RWPE1 (cell line): ENCODE data around the gene FAM81A.
"Not testable (repeated sequence)": the region's sequence is repeated elsewhere in the genome, so short reads cannot be mapped to it uniquely, and the experiment has no call there.

ENCODE experiments used
- CTCF ChIA-PET: fragments of 350-600 bp; sonication (Branson Sonifier 250); formaldehyde crosslinking; extraction: SDS; loops from one replicate; lab custom pipeline; 2021; lab: Yijun Ruan, JAX
- POLR2A ChIA-PET: fragments of 400-600 bp; formaldehyde crosslinking; extraction: SDS; loops from one replicate; lab custom pipeline; 2020; ENCODE audit warnings: antibody characterized with exemption; ENCODE audit not compliant: low non-redundant PET; lab: Yijun Ruan, JAX
- DNase-seq: peaks from one replicate; pipeline ENCODE4 v3.0.0; 2012; ENCODE audit warnings: low spot score
- H3K27ac ChIP-seq: fragments of 450-650 bp; 2 replicates; pipeline ENCODE4 v1.5.1; 2017
- CTCF ChIP-seq: fragments of 450-650 bp; conservative IDR thresholded peaks from 2 replicates; pipeline ENCODE4 v1.5.1; 2017; ENCODE audit warnings: low read depth, mild to moderate bottlenecking

FAM81A gene

GRCh38 chr15:59398220-59398619 lies 39.8 kb upstream of the FAM81A start:
- ChIA-PET CTCF (no interaction called here), POLR2A (no interaction called here)
- TF ChIP-seq CTCF, result no peak
- DNase-seq, result no peak
- no peak overlapping the region for H3K27ac ChIP-seq

DNA sequence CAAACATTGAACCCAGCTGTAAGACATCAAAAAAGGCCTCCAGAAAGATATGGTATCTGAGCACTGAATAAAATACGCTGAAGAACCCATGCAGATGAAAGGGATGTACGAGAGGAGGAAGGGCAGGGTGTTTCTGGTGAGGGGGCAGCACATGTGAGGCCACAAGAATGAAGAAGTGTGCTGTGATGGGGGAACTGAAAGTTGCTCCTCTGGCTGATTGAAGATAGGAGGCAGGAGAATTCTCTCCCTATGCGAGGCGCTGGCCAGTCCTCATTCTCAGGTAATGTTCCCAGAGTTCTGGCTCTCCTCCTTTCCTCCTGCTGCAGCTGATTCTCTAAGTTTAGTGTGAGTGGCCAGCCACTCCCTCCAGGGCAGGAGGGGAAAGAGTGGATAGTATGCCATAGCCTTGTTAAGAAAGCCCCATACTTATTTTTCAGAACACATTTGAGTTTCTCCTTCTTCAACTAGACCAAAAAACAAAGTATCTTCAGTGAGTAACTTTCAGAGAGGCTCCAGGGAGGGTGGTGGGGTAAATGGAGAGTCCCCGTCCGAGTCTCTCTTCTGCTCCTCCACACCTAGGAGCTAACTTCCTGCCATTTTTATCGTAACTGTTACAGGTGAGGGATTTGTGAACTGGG lies 38.4 kb upstream of the FAM81A start:
- 0 out of 2 replicates have a peak overlapping the region, but pooled peaks have one; percentile 17 for H3K27ac ChIP-seq
- no peak for TF ChIP-seq CTCF
- DNase-seq, result no peak
- ChIA-PET POLR2A (no interaction called here), CTCF (interaction anchor here (0.6 to 1.1 kb wide), 2 partner anchors 94 to 522 kb away, joined by 3 read pairs; no protein-coding TSS in a partner anchor)

GRCh38 chr15:59400103-59400813 lies 37.7 kb upstream of the FAM81A start:
- TF ChIP-seq CTCF, result no peak
- ChIA-PET POLR2A (no interaction called here), CTCF (interaction anchor here (0.6 to 1.1 kb wide), 3 partner anchors 93 to 523 kb away, joined by 3 read pairs; no protein-coding TSS in a partner anchor)

DNA sequence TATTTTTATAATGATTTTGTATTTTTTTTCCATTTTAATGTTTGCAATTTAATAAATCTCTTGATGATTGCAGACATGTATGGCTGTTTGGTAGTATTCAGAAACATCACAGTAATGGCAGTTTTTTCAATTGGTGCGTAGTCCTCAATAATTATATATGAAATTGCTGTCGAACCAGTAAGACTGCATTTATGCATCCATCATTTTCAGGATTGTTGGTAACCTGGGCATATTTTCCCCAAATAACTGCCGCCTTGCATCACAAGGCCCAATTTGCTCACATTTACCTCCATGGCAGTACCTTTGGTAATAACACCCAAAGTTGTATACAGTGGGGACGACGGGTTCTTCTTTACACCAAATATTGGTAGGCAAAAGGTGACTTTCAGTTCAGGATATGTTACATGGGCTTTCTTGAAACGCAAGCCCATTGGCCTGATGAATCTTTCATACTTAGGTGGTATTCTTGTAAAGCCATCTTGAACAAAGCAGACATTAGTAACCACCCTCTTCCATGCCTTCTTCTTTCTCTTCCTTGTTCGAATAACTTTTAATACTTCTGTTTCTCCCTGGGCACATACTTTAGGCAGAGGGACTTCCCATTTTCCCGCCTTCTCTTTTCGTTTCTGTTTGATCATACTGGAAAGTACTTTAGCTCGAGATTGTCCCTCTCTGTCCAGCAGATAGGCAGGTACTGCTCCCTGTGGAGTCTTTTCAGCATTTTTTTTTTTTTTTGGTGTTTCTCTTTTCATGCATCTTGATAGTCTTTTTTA lies 36.7 kb upstream of the FAM81A start:
- CTCF ChIA-PET, result not testable (repeated sequence)

More at GRCh38 chr15:59400103-59400813, 37.7 kb upstream of the FAM81A start:
- 0 out of 2 replicates have a peak overlapping the region, but pooled peaks have one; percentile 17 for H3K27ac ChIP-seq
- no peak for DNase-seq

DNA sequence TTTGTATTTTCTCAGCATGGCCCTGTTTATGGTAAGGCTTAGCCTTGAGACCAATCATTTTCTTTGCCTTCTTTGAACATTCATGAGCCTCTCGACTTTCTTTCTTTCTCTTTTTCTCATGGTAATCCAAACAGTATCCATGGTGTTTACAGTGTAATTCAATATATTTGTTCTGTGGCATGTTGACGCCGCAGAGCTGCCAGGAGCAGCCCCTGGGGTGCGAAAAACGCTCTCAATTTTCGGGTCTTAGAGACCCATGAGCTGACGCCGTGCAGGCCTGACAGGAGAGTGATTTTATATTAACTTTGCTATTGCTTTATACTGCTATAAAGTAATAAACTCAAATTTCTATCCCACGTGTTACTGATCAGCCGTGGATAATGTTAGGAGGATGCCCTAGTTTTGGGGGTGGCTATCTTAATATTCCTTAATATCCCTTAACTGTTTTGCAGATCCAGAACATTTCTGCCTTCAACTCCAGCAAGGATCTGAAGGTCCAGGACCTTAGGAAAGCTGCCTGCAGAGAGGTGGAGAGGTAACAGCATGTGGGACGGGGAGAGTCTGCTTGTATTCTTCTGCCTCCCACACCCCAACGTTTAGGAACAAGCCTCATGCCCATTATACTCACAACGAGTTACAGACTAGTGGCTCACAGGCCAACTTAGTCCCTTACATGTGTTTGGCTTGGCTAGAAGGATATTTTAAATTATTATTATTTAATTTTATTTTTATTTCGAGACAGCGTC lies 36.0 kb upstream of the FAM81A start:
- POLR2A ChIA-PET, result interaction anchor here (0.7 kb wide), 1 partner anchor 54 kb away, joined by 4 read pairs; no protein-coding TSS in a partner anchor
- no peak for TF ChIP-seq CTCF
- no peak overlapping the region for H3K27ac ChIP-seq
- DNase-seq, result no peak
- CTCF ChIA-PET, result no interaction called here

More for the DNA sequence above, 36.7 kb upstream of the FAM81A start:
- H3K27ac ChIP-seq, DNase-seq: not testable (repeated sequence)
- POLR2A ChIA-PET, result interaction anchor here (0.7 kb wide), 1 partner anchor 55 kb away, joined by 4 read pairs; no protein-coding TSS in a partner anchor

DNA sequence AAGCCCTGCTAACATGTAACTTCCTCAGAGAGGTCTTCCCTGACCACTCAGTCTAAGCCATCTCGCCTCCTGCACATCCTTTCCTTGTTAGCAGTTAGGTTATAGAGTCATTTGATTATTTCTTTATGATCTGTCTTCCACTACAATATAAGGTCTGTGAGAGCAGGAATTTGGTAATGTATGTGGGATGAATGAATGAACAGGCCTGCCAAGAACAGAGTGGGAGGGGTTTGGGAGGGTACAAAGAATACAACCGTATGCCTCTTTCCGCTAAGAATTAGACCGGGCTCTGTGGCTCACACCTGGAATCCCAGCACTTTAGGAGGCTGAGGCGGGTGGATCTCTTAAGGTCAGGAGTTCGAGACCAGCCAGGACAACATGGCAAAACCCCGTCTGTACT lies 32.9 kb upstream of the FAM81A start:
- H3K27ac ChIP-seq, result no peak overlapping the region
- TF ChIP-seq CTCF, result no peak
- DNase-seq, result no peak
- ChIA-PET CTCF (interaction anchor here (0.6 to 1.0 kb wide), 2 partner anchors 61 to 88 kb away, joined by 3 read pairs; no protein-coding TSS in a partner anchor), POLR2A (no interaction called here)
